Loucy (cell line): ENCODE measurements around the gene BCAR3.

Experiments used
- H2AFZ ChIP-seq: fragments of 200-600 bp; sonication (generic); 2 replicates; pipeline ENCODE4 v1.6.0; 2016; ENCODE audit warnings: antibody characterized with exemption, mild to moderate bottlenecking, low read length, moderate library complexity
- H3F3A ChIP-seq: fragments of 200-600 bp; 2 replicates; pipeline ENCODE4 v1.6.0; 2016; ENCODE audit warnings: antibody characterized with exemption, low read depth, mild to moderate bottlenecking
- H3K27me3 ChIP-seq: fragments of 200-600 bp; sonication (generic); 2 replicates; pipeline ENCODE4 v1.6.1; 2014; ENCODE audit warnings: low read length, mild to moderate bottlenecking; ENCODE audit not compliant: insufficient read depth, poor library complexity, severe bottlenecking
- H3K36me3 ChIP-seq: fragments of 200-600 bp; sonication (generic); 2 replicates; pipeline ENCODE4 v1.6.1; 2016; ENCODE audit warnings: low read length; ENCODE audit not compliant: insufficient read depth
- H3K4me1 ChIP-seq: fragments of 200-600 bp; sonication (generic); 2 replicates; pipeline ENCODE4 v1.5.1; 2014; ENCODE audit warnings: low read length, mild to moderate bottlenecking; ENCODE audit not compliant: insufficient read depth, poor library complexity, severe bottlenecking
- H3K4me2 ChIP-seq: fragments of 200-600 bp; sonication (generic); 2 replicates; pipeline ENCODE4 v1.6.0; 2014; ENCODE audit warnings: antibody characterized with exemption, low read length, low read depth, mild to moderate bottlenecking; ENCODE audit not compliant: poor library complexity, severe bottlenecking
- H3K4me3 ChIP-seq: fragments of 200-600 bp; sonication (generic); 2 replicates; pipeline ENCODE4 v1.5.1; 2014; ENCODE audit warnings: low read length, mild to moderate bottlenecking, mixed read lengths; ENCODE audit not compliant: poor library complexity, severe bottlenecking
- H3K79me2 ChIP-seq: fragments of 200-600 bp; sonication (generic); 2 replicates; pipeline ENCODE4 v1.6.1; 2014; ENCODE audit warnings: low read length; ENCODE audit not compliant: insufficient read depth
- H3K9ac ChIP-seq: fragments of 200-600 bp; sonication (generic); 2 replicates; pipeline ENCODE4 v1.6.0; 2014; ENCODE audit warnings: mild to moderate bottlenecking, low read depth, low read length, moderate library complexity; ENCODE audit not compliant: poor library complexity, severe bottlenecking
- H3K9me2 ChIP-seq: fragments of 200-600 bp; sonication (generic); replicated peaks from 2 replicates; pipeline ENCODE4 v1.6.1; 2016; ENCODE audit warnings: low read depth, low read length, mixed read lengths
- H3K9me3 ChIP-seq: fragments of 200-600 bp; sonication (generic); 2 replicates; pipeline ENCODE4 v1.6.1; 2014; ENCODE audit warnings: mild to moderate bottlenecking, antibody characterized with exemption, low read length, low read depth; ENCODE audit not compliant: insufficient read depth
- H4K20me1 ChIP-seq: fragments of 200-600 bp; sonication (generic); 2 replicates; pipeline ENCODE4 v1.6.0; 2014; ENCODE audit warnings: antibody characterized with exemption, low read length, mild to moderate bottlenecking; ENCODE audit not compliant: insufficient read depth, poor library complexity, severe bottlenecking
- CTCF ChIP-seq: fragments of 200-600 bp; sonication (generic); conservative IDR thresholded peaks from 2 replicates; pipeline ENCODE4 v1.5.1; 2014; ENCODE audit warnings: mild to moderate bottlenecking, antibody characterized with exemption, low read length
- EZH2phosphoT487 ChIP-seq: fragments of 200-600 bp; IDR thresholded peaks from 2 replicates; pipeline ENCODE4 v1.6.1; 2018; ENCODE audit warnings: antibody characterized with exemption, mild to moderate bottlenecking, moderate library complexity, borderline replicate concordance

Gene BCAR3

GRCh38 chr1:93577536-93578432 is 103.9 kb downstream of the BCAR3 start:
- H3K27me3 ChIP-seq = no peaks in the 10 kb centered on the region
- H3F3A ChIP-seq = no peaks in the 10 kb centered on the region
- no peaks in the 10 kb centered on the region for H3K9me2 ChIP-seq
- H3K9me3 ChIP-seq = no peaks in the 10 kb centered on the region
- no peak for TF ChIP-seq CTCF
- TF ChIP-seq EZH2phosphoT487 = no peak
- H3K4me3 ChIP-seq = no peak overlapping the region
- H3K36me3 ChIP-seq = no peaks in the 10 kb centered on the region
- no peaks in the 10 kb centered on the region for H3K79me2 ChIP-seq
- no peak overlapping the region for H3K4me2 ChIP-seq
- H3K4me1 ChIP-seq = no peaks in the 10 kb centered on the region
- H4K20me1 ChIP-seq = no peaks in the 10 kb centered on the region
- H2AFZ ChIP-seq = no peak overlapping the region
- no peak overlapping the region for H3K9ac ChIP-seq

- no peak overlapping the region for H3K4me3 ChIP-seq
- no peak overlapping the region for H3K9ac ChIP-seq
- H3K36me3 ChIP-seq = no peaks in the 10 kb centered on the region
- no peak overlapping the region for H2AFZ ChIP-seq
- no peaks in the 10 kb centered on the region for H3F3A ChIP-seq
- no peaks in the 10 kb centered on the region for H3K9me2 ChIP-seq
- H3K27me3 ChIP-seq = no peaks in the 10 kb centered on the region
- H3K9me3 ChIP-seq = no peaks in the 10 kb centered on the region
- H3K79me2 ChIP-seq = no peaks in the 10 kb centered on the region
- TF ChIP-seq CTCF (no peak), EZH2phosphoT487 (no peak)
- H3K4me2 ChIP-seq = no peak overlapping the region
- H3K4me1 ChIP-seq = no peaks in the 10 kb centered on the region
- H4K20me1 ChIP-seq = no peaks in the 10 kb centered on the region
Observed at GRCh38 chr1:93576746-93577145, 104.9 kb downstream of the BCAR3 start.

GRCh38 chr1:93576346-93576745 is 105.3 kb downstream of the BCAR3 start:
- no peaks in the 10 kb centered on the region for H3F3A ChIP-seq
- H4K20me1 ChIP-seq = no peaks in the 10 kb centered on the region
- no peak overlapping the region for H3K4me3 ChIP-seq
- no peaks in the 10 kb centered on the region for H3K27me3 ChIP-seq
- no peak overlapping the region for H3K9ac ChIP-seq
- H3K4me1 ChIP-seq = no peaks in the 10 kb centered on the region
- no peak for TF ChIP-seq CTCF
- TF ChIP-seq EZH2phosphoT487 = no peak
- no peaks in the 10 kb centered on the region for H3K9me2 ChIP-seq
- no peak overlapping the region for H3K4me2 ChIP-seq
- no peaks in the 10 kb centered on the region for H3K36me3 ChIP-seq
- H2AFZ ChIP-seq = no peak overlapping the region
- no peaks in the 10 kb centered on the region for H3K79me2 ChIP-seq
- H3K9me3 ChIP-seq = no peaks in the 10 kb centered on the region
